Stimulated activated CD8-positive, alpha-beta memory T cell treated with anti-CD3 and anti-CD28 coated beads, Interleukin-7, amount 100 ng/mL, for 24 hours (primary cell): ENCODE data around the gene CLCN5.
"Not testable (repeated sequence)": the region's sequence is repeated elsewhere in the genome, so short reads cannot be mapped to it uniquely, and the experiment has no call there.

Experiments
- DNase-seq: peaks from one replicate; pipeline ENCODE4 v3.0.0-alpha.2; 2020; ENCODE audit warnings: low read depth

The CLCN5 gene

GRCh38 chrX:49996474-49996873 is 74.1 kb downstream of the CLCN5 start:
- DNase-seq, result no peak

- DNase-seq, result no peak
Observed at GRCh38 chrX:49999087-49999486, 76.7 kb downstream of the CLCN5 start.

- DNase-seq, result no peak
Observed at GRCh38 chrX:50000937-50001542, 78.6 kb downstream of the CLCN5 start.

GRCh38 chrX:50002067-50002714 is 79.8 kb downstream of the CLCN5 start:
- no peak for DNase-seq

GRCh38 chrX:50003467-50003866 is 81.1 kb downstream of the CLCN5 start:
- DNase-seq, result no peak

- DNase-seq, result no peak
Observed at GRCh38 chrX:50003927-50004326, 81.5 kb downstream of the CLCN5 start.

- DNase-seq, result not testable (repeated sequence)
Observed at GRCh38 chrX:50025591-50025990, 103.2 kb downstream of the CLCN5 start.

GRCh38 chrX:50035126-50035525 is 112.7 kb downstream of the CLCN5 start:
- DNase-seq, result no peak

GRCh38 chrX:50036426-50036825 is 114.0 kb downstream of the CLCN5 start:
- DNase-seq, result no peak

- DNase-seq, result no peak
Observed at GRCh38 chrX:50045823-50046222, 123.4 kb downstream of the CLCN5 start.

GRCh38 chrX:50049228-50049627 is 126.8 kb downstream of the CLCN5 start:
- no peak for DNase-seq

GRCh38 chrX:50054147-50054546 is 131.8 kb downstream of the CLCN5 start:
- no peak for DNase-seq

GRCh38 chrX:50066318-50066937 is 144.0 kb downstream of the CLCN5 start:
- no peak for DNase-seq

GRCh38 chrX:50067435-50068284 is 145.3 kb downstream of the CLCN5 start:
- no peak for DNase-seq

- DNase-seq, result no peak
Observed at GRCh38 chrX:50068285-50068563, 145.8 kb downstream of the CLCN5 start.

GRCh38 chrX:50068893-50069292 is 146.5 kb downstream of the CLCN5 start:
- DNase-seq, result no peak

- no peak for DNase-seq
Observed at GRCh38 chrX:50071494-50071893, 149.1 kb downstream of the CLCN5 start.

- DNase-seq, result no peak
Observed at GRCh38 chrX:50072110-50072509, 149.7 kb downstream of the CLCN5 start.

GRCh38 chrX:50073601-50074000 is 151.2 kb downstream of the CLCN5 start:
- no peak for DNase-seq

GRCh38 chrX:50075630-50076339 is 153.4 kb downstream of the CLCN5 start:
- no peak for DNase-seq

GRCh38 chrX:50081282-50081889 is 159.0 kb downstream of the CLCN5 start:
- DNase-seq, result no peak

GRCh38 chrX:50082741-50083140 is 160.3 kb downstream of the CLCN5 start:
- DNase-seq, result no peak
